Measurements from ENCODE around the gene KRTAP5-10.
"Not testable (repeated sequence)": the region's sequence is repeated elsewhere in the genome, so short reads cannot be mapped to it uniquely, and the experiment has no call there.

GRCh38 chr11:71603221-71603620, 37.9 kb downstream of the KRTAP5-10 start:
- TF ChIP-seq, protein P1, sequence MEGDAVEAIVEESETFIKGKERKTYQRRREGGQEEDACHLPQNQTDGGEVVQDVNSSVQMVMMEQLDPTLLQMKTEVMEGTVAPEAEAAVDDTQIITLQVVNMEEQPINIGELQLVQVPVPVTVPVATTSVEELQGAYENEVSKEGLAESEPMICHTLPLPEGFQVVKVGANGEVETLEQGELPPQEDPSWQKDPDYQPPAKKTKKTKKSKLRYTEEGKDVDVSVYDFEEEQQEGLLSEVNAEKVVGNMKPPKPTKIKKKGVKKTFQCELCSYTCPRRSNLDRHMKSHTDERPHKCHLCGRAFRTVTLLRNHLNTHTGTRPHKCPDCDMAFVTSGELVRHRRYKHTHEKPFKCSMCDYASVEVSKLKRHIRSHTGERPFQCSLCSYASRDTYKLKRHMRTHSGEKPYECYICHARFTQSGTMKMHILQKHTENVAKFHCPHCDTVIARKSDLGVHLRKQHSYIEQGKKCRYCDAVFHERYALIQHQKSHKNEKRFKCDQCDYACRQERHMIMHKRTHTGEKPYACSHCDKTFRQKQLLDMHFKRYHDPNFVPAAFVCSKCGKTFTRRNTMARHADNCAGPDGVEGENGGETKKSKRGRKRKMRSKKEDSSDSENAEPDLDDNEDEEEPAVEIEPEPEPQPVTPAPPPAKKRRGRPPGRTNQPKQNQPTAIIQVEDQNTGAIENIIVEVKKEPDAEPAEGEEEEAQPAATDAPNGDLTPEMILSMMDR (IDR thresholded peaks at IDR 0.05) = not testable (repeated sequence)
- TF ChIP-seq POLR2A (IDR thresholded peaks at IDR 0.05) = not testable (repeated sequence)

Measured in tibial nerve (tissue), 3 donors.